OCI-LY1 (cell line): ENCODE measurements around the gene IGSF5.

Source experiments
- H2AFZ ChIP-seq: fragments of 200-600 bp; sonication (generic), shearing (Covaris generic); 2 replicates; pipeline ENCODE4 v1.6.0; 2014; ENCODE audit warnings: antibody characterized with exemption, mild to moderate bottlenecking, low read length
- H3F3A ChIP-seq: fragments of 200-600 bp; sonication (generic), shearing (Covaris generic); 2 replicates; pipeline ENCODE4 v1.6.0; 2014; ENCODE audit warnings: mild to moderate bottlenecking, antibody characterized with exemption, low read length, moderate library complexity; ENCODE audit not compliant: insufficient read depth
- H3K27ac ChIP-seq: fragments of 200-600 bp; sonication (generic); 2 replicates; pipeline ENCODE4 v1.5.1; 2014; ENCODE audit warnings: low read length, mixed run types, mild to moderate bottlenecking, low read depth; ENCODE audit not compliant: poor library complexity, severe bottlenecking
- H3K27me3 ChIP-seq: fragments of 200-600 bp; sonication (generic); 2 replicates; pipeline ENCODE4 v1.6.0; 2014; ENCODE audit warnings: antibody characterized with exemption, mild to moderate bottlenecking, low read length, moderate library complexity; ENCODE audit not compliant: insufficient read depth
- H3K36me3 ChIP-seq: fragments of 200-600 bp; sonication (generic); 2 replicates; pipeline ENCODE4 v1.6.1; 2014; ENCODE audit warnings: mild to moderate bottlenecking, antibody characterized with exemption, low read length, moderate library complexity, mixed read lengths; ENCODE audit not compliant: insufficient read depth
- H3K4me1 ChIP-seq: fragments of 200-600 bp; sonication (generic); 2 replicates; pipeline ENCODE4 v1.5.1; 2014; ENCODE audit warnings: mild to moderate bottlenecking, low read length, moderate library complexity; ENCODE audit not compliant: insufficient read depth, severe bottlenecking
- H3K4me2 ChIP-seq: fragments of 200-600 bp; sonication (generic), shearing (Covaris generic); 2 replicates; pipeline ENCODE4 v1.6.1; 2014; ENCODE audit warnings: low read length
- H3K4me3 ChIP-seq: fragments of 200-600 bp; sonication (generic); 2 replicates; pipeline ENCODE4 v1.5.1; 2014; ENCODE audit warnings: low read length, low read depth, mild to moderate bottlenecking, mixed read lengths; ENCODE audit not compliant: poor library complexity, severe bottlenecking
- H3K79me2 ChIP-seq: fragments of 200-600 bp; shearing (Covaris generic); 2 replicates; pipeline ENCODE4 v1.6.1; 2016; ENCODE audit warnings: mixed run types, low read length, mixed read lengths; ENCODE audit not compliant: insufficient read depth
- H3K9ac ChIP-seq: fragments of 200-600 bp; sonication (generic), shearing (Covaris generic); 2 replicates; pipeline ENCODE4 v1.6.1; 2014; ENCODE audit warnings: mild to moderate bottlenecking, low read length, mixed read lengths
- H3K9me2 ChIP-seq: fragments of 200-600 bp; sonication (generic), shearing (Covaris generic); 2 replicates; pipeline ENCODE4 v1.6.1; 2014; ENCODE audit warnings: low read depth, mild to moderate bottlenecking, low read length, mixed read lengths
- H3K9me3 ChIP-seq: fragments of 200-600 bp; shearing (Covaris generic); 2 replicates; pipeline ENCODE4 v1.6.1; 2014; ENCODE audit warnings: low read length, mixed read lengths
- H4K20me1 ChIP-seq: fragments of 200-600 bp; sonication (generic), shearing (Covaris generic); 2 replicates; pipeline ENCODE4 v1.6.0; 2016; ENCODE audit warnings: mild to moderate bottlenecking, low read length; ENCODE audit not compliant: insufficient read depth
- CTCF ChIP-seq: fragments of 200-600 bp; sonication (generic), shearing (Covaris generic); IDR thresholded peaks from 2 replicates; pipeline ENCODE4 v1.5.1; 2017; ENCODE audit warnings: mild to moderate bottlenecking, antibody characterized with exemption, low read length, moderate library complexity, mixed read lengths
- EZH2 ChIP-seq: fragments of 200-600 bp; sonication (generic), shearing (Covaris generic); IDR thresholded peaks from 2 replicates; pipeline ENCODE4 v1.8.0; 2017; ENCODE audit warnings: borderline replicate concordance, mixed run types, mild to moderate bottlenecking, antibody characterized with exemption, low read length, moderate library complexity, mixed read lengths

Gene IGSF5

DNA sequence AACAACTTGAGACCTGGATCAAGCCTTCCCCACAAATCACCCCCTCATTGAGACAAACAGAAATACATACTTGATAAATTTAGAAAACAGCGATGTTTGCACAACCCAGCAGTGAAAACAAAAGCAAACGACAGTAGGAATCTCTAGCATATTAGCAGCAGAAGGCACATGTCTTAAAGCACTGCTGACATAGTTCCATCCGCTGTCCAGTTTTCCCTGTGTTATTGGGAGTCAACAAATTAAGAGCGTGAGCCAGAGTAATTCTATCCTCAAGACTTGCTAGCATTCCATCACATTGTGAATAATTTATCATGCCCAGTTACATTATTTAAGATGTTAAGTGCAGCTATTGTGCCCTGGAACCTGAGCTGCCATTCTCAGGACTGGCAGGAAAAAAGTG is 55.3 kb downstream of the IGSF5 start:
- Histone ChIP-seq H3K4me1 (no peaks in the 10 kb centered on the region), H3K9me2 (no peaks in the 10 kb centered on the region), H3K79me2 (no peaks in the 10 kb centered on the region), H3K27ac (no peak overlapping the region), H3K4me3 (no peak overlapping the region), H3K36me3 (no peaks in the 10 kb centered on the region), H3K27me3 (no peaks in the 10 kb centered on the region), H3K9ac (no peak overlapping the region), H3K4me2 (no peak overlapping the region), H2AFZ (no peak overlapping the region), H3K9me3 (no peaks in the 10 kb centered on the region), H3F3A (no peaks in the 10 kb centered on the region), H4K20me1 (no peaks in the 10 kb centered on the region)
- TF ChIP-seq EZH2 (no peak), CTCF (no peak)

GRCh38 chr21:39802217-39802616 is 57.2 kb downstream of the IGSF5 start:
- H3K36me3 ChIP-seq: no peaks in the 10 kb centered on the region
- no peak overlapping the region for H3K4me3 ChIP-seq
- no peaks in the 10 kb centered on the region for H4K20me1 ChIP-seq
- no peak overlapping the region for H3K27ac ChIP-seq
- H3K4me2 ChIP-seq: no peak overlapping the region
- no peak for TF ChIP-seq EZH2
- no peak for TF ChIP-seq CTCF
- no peaks in the 10 kb centered on the region for H3K27me3 ChIP-seq
- H3K79me2 ChIP-seq: no peaks in the 10 kb centered on the region
- no peaks in the 10 kb centered on the region for H3F3A ChIP-seq
- no peaks in the 10 kb centered on the region for H3K4me1 ChIP-seq
- H3K9me3 ChIP-seq: no peaks in the 10 kb centered on the region
- H3K9me2 ChIP-seq: no peaks in the 10 kb centered on the region
- H3K9ac ChIP-seq: no peak overlapping the region
- no peak overlapping the region for H2AFZ ChIP-seq

DNA sequence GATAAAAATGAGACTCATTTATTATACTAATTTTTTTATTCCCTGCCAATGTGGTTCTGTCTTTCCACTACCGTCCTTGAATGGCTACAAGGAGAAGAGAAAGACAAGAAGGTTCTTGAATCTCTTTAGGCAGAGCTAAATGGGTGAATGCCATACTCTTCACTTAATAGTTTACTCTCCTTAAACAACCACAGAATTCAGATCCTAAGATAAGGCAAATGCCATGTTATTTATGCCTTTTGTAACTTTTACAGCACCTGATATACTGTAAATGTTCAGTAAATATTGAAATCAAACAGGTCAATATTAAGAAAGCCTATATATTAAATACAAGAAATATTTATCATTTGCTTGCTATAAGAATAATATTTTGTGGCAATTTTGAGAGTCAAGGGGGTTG is 58.4 kb downstream of the IGSF5 start:
- Histone ChIP-seq H3K9me3 (no peaks in the 10 kb centered on the region), H3K9me2 (no peaks in the 10 kb centered on the region), H3F3A (no peaks in the 10 kb centered on the region), H3K36me3 (no peaks in the 10 kb centered on the region), H3K4me2 (no peak overlapping the region), H3K4me3 (no peak overlapping the region), H3K4me1 (no peaks in the 10 kb centered on the region), H2AFZ (no peak overlapping the region), H4K20me1 (no peaks in the 10 kb centered on the region), H3K27ac (no peak overlapping the region), H3K79me2 (no peaks in the 10 kb centered on the region), H3K27me3 (no peaks in the 10 kb centered on the region), H3K9ac (no peak overlapping the region)
- no peak for TF ChIP-seq CTCF
- TF ChIP-seq EZH2: no peak
